ENCODE measurements around the gene MRPL53.
"Not testable (repeated sequence)": the region's sequence is repeated elsewhere in the genome, so short reads cannot be mapped to it uniquely, and the experiment has no call there.

DNA sequence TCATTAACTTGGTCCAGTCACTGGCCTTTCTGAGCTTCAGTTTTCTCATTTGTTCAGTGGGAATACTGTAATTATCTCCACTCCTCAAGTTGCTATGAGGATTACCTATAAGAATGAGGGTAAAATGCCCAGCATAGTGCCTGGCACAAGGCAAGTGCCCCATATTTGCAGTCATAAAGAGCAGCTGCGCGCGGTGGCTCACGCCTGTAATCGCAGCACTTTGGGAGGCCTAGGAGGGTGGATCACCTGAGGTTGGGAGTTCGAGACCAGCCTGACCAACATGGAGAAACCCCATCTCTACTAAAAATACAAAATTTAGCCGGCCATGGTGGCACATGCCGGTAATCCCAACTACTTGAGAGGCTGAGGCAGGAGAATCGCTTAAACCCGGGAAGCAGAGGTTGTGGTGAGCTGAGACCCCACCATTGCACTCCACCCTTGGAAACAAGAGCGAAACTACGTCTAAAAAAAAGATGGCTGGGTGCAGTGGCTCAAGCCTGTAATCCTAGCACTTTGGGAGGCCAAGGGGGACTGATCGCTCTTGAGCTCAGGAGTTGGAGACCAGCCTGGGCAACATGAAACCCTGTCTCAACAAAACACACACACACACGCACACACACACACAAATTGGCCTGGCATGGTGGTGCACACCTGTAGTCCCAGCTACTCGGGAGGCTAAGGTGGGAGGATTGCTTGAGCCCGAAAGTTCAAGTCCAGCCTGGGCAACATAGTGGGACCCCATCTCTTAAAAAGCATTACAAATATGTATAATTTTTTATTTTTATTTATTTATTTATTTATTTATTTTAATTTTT, 29.8 kb downstream of the MRPL53 start:
- TF ChIP-seq, protein P1, sequence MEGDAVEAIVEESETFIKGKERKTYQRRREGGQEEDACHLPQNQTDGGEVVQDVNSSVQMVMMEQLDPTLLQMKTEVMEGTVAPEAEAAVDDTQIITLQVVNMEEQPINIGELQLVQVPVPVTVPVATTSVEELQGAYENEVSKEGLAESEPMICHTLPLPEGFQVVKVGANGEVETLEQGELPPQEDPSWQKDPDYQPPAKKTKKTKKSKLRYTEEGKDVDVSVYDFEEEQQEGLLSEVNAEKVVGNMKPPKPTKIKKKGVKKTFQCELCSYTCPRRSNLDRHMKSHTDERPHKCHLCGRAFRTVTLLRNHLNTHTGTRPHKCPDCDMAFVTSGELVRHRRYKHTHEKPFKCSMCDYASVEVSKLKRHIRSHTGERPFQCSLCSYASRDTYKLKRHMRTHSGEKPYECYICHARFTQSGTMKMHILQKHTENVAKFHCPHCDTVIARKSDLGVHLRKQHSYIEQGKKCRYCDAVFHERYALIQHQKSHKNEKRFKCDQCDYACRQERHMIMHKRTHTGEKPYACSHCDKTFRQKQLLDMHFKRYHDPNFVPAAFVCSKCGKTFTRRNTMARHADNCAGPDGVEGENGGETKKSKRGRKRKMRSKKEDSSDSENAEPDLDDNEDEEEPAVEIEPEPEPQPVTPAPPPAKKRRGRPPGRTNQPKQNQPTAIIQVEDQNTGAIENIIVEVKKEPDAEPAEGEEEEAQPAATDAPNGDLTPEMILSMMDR (conservative IDR thresholded peaks at IDR 0.05; ENCODE audit: low read depth, low read length): not testable (repeated sequence)
- not testable (repeated sequence) for TF ChIP-seq EZH2 (IDR thresholded peaks at IDR 0.05; ENCODE audit: low read length, unreplicated experiment)

Data from PC-3 (cell line).